Kidney glomerular epithelial cell (primary cell): ENCODE data around the gene PNLIPRP3.
A peak's percentile ranks its signal among the peaks of the same experiment; 100 is the strongest.

Experiments used
- DNase-seq: peaks from one replicate; lab custom pipeline; 2025; lab: John Stamatoyannopoulos, UW

PNLIPRP3 gene

DNA sequence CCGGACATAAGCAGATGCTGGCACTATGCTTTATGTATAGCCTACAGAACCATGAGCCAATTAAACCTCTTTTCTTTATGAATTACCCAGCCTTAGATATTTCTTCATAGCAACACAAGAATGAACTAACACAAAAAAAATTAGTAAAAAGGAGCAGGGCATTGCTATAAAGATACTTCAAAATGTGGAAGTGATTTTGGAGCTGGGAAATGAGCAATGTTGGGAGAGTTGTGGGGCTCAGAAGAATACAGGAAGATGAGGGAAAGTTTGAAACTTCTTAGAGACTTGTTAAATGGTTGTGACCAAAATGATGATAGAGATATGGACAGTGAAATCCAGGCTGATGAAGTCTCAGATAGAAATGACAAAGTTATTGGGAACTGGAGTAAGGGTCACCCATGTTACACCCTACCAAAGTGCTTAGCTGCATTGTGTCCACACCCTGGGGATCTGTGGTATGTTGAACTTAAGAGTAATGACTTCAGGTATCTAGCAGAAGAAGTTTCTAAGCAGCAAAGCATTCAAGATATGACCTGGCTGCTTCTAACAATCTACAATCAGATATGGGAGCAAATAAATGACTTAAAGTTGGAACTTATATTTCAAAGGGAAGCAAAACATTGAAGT is 24.2 kb downstream of the PNLIPRP3 start:
- no peak for DNase-seq

DNA sequence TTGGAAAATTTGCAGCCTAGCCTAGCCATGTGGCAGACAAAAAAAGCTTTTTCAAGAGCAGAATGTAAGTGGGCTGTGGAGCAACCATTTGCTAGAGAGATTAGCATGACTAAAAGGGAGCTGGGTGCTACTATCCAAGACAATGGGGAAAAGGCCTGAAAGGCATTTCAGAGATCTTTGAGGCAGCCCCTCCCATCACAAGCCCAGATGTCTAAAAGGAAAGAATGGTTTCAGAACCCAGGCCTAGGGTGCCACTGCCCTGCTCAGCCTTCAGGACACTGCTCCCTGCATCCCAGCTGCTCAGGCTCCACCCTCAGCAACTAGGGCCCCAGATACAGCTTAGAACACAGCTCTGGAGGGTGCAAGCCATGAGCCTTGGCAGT is 24.7 kb downstream of the PNLIPRP3 start:
- no peak for DNase-seq

DNA sequence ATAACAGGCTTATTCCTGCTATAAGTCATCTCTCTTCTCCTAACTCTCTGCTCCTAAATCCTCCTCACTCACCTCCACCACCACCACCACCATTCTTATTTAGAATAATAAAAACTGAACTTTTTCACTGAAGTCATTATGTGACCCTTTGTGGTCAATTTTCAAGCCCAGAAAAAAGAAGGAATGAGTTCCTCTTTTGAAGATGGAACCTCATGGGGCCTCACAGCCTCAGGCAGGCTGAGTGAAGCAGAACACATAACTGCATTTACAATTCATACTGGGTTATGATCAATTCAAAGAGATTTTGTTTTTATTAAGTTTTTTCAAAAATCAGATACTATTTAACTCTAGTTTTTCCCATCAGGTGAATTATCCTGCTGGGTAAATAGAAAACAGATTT is 29.8 kb downstream of the PNLIPRP3 start:
- DNase-seq, result no peak

DNA sequence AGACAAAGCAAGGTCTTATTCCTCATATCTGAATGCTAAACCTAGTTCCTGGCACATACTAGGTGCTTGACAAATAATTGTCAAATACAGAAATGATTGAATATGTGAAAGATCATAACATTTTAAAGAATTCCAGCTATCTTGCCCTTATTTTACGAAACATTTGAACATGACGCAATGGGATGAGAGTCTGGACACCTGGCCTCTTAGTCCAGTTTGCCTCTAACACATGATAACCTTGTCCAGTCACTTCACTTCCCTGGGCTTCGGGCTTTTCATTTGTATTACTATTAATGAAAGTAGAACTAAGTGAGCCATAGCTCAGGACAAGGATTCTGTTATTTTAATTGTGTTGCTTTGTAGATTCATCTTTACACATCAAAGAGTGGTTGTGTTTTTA is 32.6 kb downstream of the PNLIPRP3 start:
- no peak for DNase-seq

DNA sequence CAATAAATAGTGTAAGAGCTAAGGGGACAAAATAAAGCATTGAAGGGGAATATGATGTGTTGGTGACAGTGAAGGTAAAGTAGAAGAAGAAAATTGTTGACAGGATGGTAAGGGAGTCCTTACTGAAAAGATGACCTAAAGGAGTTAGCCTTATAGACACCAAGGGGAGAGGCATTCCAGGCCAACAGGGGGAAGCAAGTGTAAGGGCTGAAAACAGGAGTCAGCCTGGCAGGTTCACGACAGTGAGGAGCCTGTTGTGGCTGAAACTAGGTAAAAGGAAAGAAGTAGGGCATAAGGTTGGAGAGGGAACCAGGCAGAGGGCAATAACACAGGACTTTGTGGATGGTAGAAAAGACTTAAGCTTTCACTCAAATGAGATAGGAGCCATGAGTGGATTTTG is 34.0 kb downstream of the PNLIPRP3 start:
- no peak for DNase-seq

DNA sequence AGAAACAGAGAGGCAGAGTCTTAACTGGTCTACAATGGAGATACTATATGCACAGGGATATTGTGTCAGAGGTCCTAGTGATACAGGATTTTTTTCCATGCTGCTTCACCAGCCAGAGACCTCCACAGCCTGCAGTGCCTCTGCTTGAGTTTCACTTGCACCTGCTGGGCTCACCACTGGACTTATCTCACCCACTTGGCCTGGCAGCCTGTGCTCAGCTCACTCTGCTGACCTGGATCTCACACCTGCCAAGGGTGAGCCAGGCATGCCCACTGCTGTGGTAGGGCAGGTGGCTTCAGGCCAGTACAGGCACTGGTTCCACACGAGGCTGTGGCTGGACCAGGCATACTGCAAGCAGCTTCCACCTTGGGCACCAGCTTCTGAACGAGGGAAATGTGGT is 36.6 kb downstream of the PNLIPRP3 start:
- DNase-seq, result no peak

DNA sequence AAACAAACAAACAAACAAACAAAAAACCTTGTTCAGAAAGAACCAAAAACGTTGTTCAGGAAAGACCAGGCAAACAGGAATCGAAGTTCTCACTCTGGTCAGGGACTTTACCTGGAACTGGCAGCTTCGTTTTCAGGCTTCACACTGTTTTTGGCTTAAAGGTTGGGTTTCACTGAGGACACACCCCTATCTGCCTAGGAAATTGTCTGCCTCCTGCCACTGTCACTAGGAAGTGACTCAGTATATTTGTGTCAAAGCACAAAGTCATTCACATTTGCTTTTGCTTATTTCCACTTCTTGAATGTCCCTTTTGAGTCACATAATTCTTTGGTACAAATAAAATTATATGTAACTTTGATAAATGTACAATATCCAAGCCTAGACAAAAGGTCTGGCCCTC is 37.9 kb downstream of the PNLIPRP3 start:
- no peak for DNase-seq

DNA sequence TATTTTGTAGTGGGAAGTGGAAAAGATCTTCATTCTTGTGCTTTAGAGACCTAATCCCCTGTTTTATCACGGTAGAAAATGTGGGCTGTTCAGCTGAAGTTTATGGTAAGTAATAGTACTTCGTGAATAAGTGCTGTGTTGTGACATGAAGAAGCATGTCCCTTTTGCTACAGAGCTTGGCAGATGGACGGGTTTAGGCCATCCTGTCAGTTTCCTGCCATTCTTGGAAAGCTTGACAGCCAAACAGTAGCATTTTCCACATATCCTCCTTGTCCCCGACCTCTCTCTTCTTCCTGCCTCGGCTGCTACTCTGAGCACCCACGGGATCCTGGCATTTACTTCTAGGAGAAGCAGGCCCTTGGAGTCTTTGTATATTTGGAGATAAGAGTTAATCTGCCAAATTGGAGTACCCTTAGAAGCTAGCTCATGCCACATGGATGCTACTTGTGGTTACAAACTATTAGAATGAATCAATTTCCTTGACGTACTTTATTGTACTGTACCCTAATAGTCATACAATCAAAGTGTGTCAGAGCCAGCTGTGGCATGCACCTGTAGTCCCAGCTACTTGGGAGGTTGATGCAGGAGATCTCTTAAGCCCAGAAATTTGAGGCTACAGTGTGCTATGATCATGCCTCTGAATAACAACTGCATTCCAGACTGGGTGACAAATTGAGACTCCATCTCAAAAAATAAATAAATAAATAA is 39.2 kb downstream of the PNLIPRP3 start:
- DNase-seq, result no peak

DNA sequence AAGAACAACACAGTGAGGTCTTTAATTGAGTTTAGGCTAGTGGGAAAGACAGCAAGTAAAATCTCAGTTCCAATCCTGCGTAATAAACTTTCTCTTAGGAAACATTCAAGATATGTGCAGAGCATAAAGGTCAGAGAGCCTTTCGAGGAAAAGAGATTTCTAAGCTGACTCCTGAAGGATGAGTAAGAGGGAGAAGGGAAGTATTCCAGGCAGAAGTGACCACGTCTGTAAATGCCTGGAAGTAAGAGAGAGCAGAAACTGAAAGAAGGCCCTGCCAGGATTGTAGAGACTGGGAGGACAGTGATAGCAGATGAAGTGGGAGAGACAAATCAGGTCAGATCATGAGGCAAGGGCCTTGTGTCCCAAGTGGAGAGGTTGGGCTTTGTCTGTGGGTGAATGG is 41.8 kb downstream of the PNLIPRP3 start:
- DNase-seq, result no peak

DNA sequence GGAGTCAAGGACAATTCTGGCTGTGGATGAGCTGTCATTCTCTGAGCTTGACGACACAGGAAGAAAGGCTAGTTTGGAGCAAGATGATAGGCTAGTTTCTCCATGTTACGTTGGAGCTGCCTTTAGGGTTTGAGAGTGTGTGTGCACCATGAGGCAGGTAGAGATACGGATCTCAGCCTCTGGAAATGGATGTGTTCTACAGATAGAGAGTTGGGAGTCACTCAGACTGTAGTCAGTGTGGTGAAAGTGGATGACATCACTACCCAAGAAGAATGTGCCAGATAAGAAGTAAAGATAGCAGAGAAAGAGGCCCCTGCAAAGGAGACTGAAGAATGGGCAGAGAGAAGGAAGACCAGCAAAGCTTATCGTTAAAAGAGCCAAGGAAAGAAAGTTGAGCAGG is 42.4 kb downstream of the PNLIPRP3 start:
- peak; percentile 9 for DNase-seq

DNA sequence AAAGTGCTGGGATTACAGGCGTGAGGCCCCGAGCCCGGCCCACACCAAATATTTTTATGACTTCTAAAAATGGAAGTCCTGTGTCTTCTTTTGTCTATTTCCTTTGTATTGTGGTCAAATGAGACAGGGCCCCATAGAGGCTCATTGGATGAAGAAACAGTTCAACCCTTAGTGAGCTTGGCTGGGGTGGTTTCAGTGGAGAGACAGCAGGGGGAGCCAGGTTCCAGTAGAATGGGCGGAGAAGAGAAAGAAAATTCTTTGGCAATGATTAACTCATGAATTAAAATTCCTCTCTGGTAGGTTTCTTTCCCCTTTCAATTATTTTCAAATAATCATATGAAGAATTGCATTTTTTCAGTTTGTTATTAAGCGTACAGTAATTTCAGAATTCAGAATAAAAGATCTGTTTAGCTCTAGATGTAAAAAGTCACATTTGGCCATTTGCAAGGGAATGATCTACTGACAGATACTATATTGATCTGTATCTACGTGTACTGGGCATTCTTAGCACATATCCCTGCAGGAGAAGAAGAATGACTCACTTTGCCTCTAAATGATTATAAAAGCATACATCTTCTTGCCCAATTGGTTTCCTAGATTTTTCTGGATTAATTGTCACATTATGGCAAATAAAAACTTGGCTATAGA is 43.2 kb downstream of the PNLIPRP3 start:
- peak; percentile 70 for DNase-seq

DNA sequence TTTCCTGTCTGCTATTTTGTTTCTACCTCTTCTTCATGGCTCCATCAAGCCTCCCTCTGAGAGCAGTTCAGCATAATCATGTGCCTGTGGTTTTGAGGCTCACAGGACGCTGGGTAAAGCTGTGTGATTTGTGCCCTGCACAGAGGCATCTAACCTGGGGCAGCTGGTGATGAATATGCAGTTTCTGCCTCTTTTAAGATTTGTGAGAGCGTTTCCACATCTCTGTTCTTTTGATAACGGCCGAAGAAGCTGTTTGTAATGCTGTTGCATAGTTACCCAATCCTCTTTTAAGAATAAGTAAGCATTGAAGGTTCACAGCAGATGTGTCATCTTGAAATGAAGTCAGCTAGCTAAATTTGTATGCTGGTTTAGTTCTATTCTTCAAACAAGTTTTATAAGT is 45.2 kb downstream of the PNLIPRP3 start:
- DNase-seq, result no peak

DNA sequence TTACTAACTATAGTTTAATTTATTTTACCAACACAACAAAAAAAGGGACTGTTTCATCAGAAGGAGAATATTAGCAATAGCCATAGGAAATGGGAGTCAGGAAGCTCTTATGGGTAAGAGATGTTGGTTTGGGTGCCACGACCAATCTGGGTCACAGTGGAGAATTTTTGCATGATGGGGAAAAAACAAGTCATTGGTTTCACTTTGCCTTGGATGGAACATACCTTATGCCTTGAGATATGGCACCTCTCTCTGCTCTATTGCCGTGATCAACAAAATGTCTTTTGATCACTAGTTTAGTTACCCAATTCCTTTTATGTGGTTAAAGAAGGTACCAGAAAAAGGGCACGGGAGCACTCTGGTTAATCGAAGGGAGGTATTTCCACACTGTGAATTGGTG is 48.2 kb downstream of the PNLIPRP3 start:
- DNase-seq, result no peak

DNA sequence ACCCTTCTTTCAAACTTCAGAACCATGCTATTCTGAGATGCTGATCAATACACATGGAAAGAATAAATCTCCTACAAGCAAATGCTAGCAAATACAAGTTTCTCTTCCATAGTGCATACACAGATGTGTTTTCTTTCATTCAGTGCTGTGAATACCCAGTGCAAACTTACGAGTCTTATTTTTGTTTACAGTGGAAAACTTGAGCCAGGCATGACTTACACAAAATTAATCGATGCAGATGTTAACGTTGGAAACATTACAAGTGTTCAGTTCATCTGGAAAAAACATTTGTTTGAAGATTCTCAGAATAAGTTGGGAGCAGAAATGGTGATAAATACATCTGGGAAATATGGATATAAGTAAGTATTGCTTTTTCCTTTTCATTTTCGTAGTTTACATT is 48.8 kb downstream of the PNLIPRP3 start:
- DNase-seq, result no peak

DNA sequence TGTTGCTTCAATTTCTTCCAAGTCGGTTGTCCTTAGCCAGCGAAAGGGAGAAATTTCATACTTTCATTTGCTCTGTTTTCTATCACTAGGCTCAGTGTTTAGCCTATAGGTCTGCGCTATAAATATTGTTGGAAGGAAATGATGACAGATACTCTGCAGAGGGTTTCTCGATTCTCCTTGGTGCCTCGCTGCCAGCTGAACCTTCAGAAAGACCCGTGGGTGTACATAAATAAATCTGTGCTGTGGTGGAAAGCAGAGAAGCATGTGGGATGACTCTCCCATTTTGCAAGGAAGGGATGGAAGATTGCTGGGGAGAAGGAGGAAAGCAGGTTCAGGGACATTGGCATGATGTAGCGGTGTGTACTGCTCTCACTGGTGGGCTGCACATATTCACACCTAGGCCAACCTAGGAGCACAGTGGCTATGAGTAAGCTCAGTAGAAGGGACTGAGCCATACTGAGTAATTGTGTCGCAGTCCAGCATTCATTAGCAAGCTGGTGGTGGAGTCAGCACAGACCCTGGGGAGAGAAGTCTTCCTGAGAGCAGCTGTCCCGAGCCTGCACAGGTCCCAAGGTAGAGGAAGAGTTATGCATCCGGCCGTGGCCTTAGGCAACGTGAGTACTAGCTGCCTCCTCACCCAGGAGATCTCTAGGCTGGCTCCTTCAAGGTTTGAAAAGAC is 50.5 kb downstream of the PNLIPRP3 start:
- no peak for DNase-seq

DNA sequence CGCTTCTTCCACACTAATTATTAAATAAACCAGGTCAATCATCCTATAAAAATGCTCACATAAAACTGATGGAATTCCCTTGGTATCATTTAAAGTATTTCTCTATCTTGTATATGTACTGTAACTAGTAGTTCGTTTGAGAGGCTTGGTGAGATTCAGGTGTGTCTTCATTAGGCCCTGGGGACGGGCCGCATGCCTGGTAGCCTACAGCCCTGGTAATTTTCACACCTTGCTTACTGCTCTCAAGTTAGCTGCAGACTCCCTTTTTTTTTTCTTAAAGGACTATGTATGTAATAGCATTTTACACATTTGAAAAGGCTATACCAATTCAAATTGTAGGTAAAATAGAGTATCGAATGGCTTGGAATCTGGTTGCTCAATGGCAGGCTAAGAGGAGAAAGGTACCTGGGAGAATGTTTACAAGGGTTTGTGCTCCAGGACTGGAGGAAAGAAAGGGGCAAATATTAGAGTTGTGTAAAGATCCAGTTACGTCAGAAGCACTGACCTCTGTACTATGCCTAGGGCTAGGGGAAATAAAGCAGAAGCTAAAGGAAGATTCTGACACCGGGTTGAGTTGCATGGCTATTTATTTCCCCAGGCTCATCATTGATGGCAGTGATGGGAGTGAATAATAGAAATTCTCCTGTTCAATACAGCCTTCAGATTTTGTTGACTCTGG is 59.3 kb downstream of the PNLIPRP3 start:
- DNase-seq, result no peak

DNA sequence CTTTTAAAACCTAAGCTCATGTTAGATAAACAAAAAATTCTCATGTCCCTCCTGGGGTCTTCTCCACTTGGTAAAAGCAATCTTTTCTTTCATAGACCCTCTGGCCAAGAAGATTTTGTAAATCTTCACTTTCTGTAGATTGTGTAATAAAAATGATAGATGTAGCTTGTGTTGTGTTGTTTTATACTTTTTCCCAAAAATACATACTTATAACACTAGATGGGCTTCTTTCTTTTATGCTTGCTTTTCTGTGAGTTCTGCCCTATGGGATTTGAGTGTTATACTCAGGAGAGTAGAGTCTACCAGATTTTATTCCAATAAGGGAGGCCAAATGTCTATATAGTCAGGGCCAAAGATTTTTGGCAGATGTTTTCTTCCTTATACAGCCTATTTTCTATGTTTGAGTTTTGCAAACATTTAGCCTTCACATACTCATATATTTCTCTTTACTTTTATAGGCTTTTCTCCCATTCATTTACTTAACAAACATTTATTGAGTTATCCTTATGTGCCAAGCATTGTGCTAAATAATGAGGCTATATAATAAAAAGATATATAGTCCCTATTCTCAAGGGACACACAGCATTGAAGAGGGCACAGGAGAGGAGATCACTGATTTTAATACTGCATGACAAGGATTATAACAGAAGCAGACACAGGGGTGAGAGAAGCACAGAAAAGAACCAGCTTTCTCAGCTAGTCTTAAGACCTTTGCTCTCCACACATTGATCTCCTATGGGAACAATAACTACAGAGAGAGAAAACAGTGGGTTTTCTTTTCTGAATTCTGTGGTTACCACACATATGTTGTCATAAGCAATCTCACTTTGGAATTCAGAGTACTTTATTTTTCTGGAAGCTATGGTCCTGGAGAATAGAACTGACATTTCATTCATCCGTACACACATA is 60.1 kb downstream of the PNLIPRP3 start:
- DNase-seq, result no peak

DNA sequence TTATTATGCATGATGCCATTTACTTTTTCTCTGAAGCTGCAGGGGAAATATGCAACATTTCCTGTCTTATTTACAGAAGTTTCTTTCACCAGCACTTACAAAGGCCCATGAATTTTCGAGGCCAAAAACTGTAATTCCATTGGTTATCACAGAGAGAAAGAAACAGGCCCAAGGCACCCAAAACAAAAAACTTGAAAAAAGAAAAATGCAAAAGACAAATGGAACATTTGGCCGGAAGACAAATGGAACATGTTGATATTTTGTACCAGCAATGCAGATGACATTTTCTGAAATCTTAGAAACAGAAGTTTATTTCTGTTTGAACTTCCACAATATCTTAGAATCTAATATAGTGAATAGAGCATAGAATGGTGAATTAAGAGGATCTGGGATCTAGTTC is 61.8 kb downstream of the PNLIPRP3 start:
- DNase-seq, result no peak

DNA sequence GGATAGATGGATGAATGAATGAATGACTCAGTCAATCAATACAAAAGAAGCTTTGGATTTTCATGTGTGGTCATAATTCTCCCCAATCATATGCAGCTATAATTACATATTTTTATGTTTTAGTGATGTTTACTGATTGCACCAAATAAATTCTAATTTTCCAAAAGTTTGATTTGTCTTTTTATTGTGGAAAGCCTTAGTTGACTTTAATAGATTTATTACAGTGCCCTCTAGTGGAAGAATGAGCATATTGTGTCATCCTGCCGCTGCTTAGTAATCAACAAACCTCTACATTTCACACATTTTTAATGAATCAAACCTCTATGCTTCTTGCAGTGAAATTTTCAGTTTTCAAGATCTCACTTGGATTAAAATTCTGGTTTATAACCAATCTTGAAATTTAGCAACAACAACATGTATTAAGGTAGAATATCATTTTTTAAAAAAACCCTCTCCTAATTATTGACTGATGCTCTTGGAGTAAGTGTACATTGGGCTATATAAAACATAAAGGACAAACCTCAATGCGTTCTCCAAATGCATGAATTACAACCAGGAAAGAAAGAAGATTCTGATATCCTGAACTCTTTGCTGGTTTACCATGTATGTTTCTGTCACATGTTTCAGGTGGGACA is 62.5 kb downstream of the PNLIPRP3 start:
- peak; percentile 13 for DNase-seq

DNA sequence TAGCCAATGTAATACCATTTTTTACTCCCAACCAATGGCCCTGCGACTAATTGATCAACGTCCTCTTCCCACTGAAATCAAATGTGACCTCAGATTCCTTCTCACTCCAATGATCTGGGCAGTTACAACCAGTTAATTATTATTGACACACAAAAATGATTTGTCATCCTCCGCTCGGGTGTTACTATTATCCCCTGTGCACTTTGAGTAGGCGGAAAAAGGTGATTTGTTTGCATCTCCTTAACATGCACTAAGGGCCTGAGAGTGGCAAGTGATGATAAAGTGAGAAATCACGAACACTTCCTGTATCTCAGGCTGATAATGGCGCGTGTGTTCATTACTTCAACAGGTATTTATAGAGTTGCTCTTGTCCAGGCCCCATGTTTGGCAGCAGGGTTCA is 77.1 kb downstream of the PNLIPRP3 start:
- no peak for DNase-seq

DNA sequence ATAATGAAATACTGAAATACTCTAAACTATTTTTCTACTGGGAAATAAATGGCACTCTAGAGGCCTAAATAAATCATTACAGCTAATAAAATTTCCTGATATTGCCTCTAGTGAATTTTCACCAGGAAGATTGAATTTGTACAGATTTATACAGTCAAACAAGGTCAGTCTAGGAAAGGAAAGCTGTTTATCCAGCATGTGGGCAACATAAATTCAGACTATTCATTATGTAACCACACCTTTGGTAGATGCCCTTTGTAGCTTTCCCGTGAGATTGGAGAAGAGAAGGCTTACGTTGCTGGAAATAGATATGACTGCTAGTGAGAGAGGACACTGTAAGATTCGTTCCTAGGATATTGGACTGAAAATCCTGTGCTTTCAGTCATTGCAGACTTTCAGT is 82.9 kb downstream of the PNLIPRP3 start:
- no peak for DNase-seq
